NCI-H2171 (cell line): ENCODE results near the gene RPS6KA4.
"Not testable (repeated sequence)": the region's sequence is repeated elsewhere in the genome, so short reads cannot be mapped to it uniquely, and the experiment has no call there.

Experiments
- DNase-seq: peaks from one replicate; lab custom pipeline; 2025; lab: John Stamatoyannopoulos, UW

The RPS6KA4 gene

GRCh38 chr11:64387916-64388315 is 29.0 kb downstream of the RPS6KA4 start:
- DNase-seq, result no peak

- DNase-seq, result no peak
These were observed 29.9 kb downstream of the RPS6KA4 start for GRCh38 chr11:64388894-64389293.

DNA sequence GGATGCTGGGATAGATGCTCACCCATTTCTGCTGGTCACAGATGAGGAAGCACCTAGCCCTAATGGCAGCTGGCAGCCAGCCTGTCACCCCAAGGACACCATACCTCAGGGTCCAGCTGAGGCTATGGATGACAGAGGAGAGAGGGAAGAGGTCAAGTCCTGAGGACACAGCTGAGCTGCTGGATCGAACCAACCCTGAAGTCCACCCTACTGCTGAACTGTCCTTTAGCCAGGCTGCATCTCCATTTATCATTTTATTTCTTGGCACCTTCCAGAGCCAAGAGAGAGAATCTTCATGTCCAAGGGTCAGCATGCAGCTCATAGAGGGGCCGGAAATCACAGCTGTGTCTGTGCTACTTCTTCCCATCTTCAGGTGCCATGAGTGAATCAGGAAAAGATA is 30.9 kb downstream of the RPS6KA4 start:
- DNase-seq, result no peak

GRCh38 chr11:64390558-64390957 is 31.6 kb downstream of the RPS6KA4 start:
- no peak for DNase-seq

- no peak for DNase-seq
These were observed 32.9 kb downstream of the RPS6KA4 start for GRCh38 chr11:64391839-64392238.

GRCh38 chr11:64395545-64396078 is 36.6 kb downstream of the RPS6KA4 start:
- no peak for DNase-seq

DNA sequence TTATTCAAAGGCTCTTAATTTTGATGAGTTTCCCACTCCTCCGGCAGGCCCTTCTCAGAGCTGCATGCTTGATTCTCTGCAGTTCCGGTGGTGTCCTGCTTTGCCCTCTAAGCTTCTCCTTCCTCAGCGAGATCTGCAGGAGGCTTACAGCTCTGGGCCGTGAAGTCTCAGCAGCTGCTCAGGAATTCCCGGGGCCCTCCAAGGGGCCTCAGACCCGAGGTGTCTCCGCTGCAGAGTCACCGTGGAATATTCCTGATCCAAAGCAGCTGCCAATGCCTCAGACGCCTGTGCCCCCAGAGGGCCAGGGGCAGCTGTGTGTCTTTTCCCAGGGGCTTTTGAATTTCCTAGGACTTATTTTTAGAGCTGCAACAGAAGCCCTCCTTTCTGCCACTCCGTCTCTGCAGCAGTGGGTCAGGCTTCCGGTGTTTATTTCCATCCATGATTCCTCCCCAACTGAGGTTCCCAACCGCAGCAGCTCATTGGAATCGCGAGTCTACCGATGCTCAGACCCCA is 37.2 kb downstream of the RPS6KA4 start:
- DNase-seq, result peak; percentile 79

- no peak for DNase-seq
These were observed 41.1 kb downstream of the RPS6KA4 start for GRCh38 chr11:64400102-64400501.

DNA sequence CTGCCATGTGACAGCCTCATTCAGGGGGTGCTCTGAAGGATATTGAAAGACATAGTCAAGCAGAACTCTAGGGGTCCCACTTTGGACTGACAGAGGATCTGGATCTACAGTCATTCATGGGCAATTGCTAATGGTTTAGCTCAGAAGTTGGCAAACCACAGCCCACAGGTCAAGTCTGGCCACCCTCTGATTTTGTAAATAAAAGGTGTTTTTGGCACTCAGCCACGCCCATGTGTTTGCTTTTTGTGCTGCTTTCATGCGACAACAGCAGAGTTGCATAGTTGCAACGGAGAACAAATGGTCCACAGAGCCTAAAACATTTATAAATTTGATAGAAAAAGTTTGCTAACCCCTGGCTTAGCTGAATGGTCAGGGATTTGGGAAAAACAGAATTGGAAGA is 41.7 kb downstream of the RPS6KA4 start:
- DNase-seq, result no peak

- no peak for DNase-seq
These were observed 42.8 kb downstream of the RPS6KA4 start for GRCh38 chr11:64401775-64402174.

GRCh38 chr11:64403106-64403505 is 44.1 kb downstream of the RPS6KA4 start:
- DNase-seq, result no peak

- DNase-seq, result no peak
These were observed 47.4 kb downstream of the RPS6KA4 start for GRCh38 chr11:64406221-64406946.

GRCh38 chr11:64407221-64407620 is 48.3 kb downstream of the RPS6KA4 start:
- DNase-seq, result no peak

- DNase-seq, result no peak
These were observed 48.7 kb downstream of the RPS6KA4 start for GRCh38 chr11:64407630-64408029.

- DNase-seq, result no peak
These were observed 50.3 kb downstream of the RPS6KA4 start for GRCh38 chr11:64409278-64409677.

- peak; percentile 95 for DNase-seq
These were observed 50.9 kb downstream of the RPS6KA4 start for GRCh38 chr11:64409707-64410403.

DNA sequence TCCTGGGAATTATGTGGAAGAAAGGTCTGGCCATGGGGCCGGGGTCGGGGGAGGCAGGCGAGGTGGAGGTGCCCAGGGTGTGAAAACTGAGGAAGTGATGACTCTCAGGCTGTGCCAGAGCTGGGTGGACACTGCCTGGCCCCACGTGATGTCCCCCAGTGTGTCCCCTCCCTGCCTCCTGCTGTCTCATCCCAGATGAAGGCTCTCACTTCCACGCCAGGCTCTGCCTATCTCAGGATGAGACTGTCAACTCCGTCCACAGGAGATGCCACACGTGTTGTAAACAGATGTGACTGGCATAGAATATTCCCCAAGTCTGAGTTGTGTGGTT is 51.4 kb downstream of the RPS6KA4 start:
- no peak for DNase-seq

GRCh38 chr11:64413417-64413816 is 54.5 kb downstream of the RPS6KA4 start:
- DNase-seq, result no peak

DNA sequence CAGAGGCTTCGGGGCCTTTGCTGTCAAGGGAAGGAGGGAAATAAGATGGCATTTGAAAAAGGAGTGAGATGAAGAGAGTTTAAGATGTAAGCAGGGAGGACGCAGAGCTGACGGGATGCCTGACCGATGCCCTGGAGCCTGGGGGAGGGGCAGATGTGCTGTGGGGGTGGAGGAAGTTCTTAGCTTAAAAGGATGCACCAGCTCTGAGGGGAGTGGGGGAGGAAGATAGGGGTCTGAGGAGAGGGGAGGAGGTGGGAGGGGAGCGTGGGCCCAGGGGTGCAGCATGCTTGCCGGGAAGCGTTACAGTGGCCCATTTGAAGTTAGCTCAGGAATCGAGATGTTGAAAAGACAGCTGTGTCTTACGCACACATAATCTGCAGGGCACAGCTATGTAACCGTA is 56.3 kb downstream of the RPS6KA4 start:
- DNase-seq, result no peak

DNA sequence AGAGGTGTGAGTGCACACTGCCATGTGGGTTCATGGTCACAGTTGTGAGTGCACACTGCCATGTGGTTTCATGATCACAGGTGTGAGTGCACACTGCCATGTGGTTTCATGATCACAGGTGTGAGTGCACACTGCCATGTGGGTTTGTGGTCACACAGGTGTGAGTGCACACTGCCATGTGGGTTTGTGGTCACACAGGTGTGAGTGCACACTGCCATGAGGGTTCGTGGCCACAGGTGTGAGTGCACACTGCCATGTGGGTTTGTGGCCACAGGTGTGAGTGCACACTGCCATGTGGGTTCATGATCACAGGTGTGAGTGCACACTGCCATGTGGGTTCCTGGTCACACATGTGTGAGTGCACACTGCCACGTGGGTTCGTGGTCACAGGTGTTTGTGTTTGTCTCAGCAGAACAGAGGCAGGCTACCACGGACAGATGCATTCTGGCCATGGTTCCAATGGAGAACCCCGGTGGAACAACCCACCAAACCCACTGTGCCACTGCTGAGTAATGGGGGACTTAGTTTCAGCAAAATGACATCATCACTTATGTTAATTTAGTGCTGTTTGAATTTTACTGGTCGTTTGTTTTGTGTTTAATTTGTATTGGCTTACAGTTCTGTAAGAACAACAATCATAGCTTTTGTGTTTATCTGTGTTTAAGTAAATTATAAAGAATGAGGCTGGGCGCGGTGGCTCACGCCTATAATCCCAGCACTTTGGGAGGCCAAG is 57.2 kb downstream of the RPS6KA4 start:
- no peak for DNase-seq

GRCh38 chr11:64418233-64418632 is 59.3 kb downstream of the RPS6KA4 start:
- not testable (repeated sequence) for DNase-seq

DNA sequence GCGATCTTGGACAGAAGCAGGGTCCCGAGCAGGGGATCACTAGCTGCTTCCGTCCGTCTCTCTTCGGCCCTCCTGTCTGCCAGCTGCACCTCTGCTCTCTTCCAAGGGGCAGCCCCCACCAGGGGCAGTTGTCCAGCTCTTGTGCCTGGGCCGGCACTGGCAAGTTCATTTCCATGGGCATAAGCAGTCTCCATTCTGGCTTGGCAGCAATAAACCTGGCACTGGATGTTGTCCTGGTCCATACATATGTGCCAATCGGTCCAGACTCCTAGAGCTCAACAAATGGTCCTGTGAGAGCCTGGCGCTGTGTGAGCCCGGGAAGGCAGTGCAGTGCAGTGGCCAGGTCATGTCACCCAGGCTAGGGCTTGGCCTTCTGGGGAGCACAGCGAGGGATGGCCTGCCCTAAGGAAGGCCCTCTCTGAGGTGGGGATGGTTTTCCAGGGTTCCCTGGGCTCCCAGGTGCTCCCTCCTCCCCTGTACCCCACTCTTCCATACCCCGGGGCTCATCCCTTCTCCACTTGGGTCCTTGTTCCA is 60.4 kb downstream of the RPS6KA4 start:
- no peak for DNase-seq
